Posterior vena cava (tissue), 2 donors: Measurements from ENCODE around the gene GDE1. TPM values are rescaled to one million over a fixed set of nuclear protein-coding genes. Genes with fewer than 3 reads are reported as not detected.

ENCODE experiments used
- DNase-seq: peaks from one replicate; pipeline ENCODE4 v3.0.0-alpha.2; 2020; ENCODE audit warnings: low spot score
- intact Hi-C, 2 donors: fragments of 100-400 bp; cut with DNase I; formaldehyde crosslinking; loops; one replicate each; pipeline versions ENCODE4 v1.14.1 to v1.14.2; 2022 to 2023
- total RNA-seq, 2 donors: library from RNA; stranded (reverse); fragmentation: NEBNext Ultra II Directional; extraction: Animal tissue kit (Norgen Biotek cat#: 25700); gene quantifications; one replicate each; pipeline ENCODE4 v1.2.1, GENCODE V29; 2021
- donor health status: DM: yes; HTN: yes; CAD: no.
- donor health status: DM: yes; HTN: yes; CAD: no.

The GDE1 gene
- total RNA-seq, 2 donors from 2014 or later = 47.0 to 53.5 TPM

DNA sequence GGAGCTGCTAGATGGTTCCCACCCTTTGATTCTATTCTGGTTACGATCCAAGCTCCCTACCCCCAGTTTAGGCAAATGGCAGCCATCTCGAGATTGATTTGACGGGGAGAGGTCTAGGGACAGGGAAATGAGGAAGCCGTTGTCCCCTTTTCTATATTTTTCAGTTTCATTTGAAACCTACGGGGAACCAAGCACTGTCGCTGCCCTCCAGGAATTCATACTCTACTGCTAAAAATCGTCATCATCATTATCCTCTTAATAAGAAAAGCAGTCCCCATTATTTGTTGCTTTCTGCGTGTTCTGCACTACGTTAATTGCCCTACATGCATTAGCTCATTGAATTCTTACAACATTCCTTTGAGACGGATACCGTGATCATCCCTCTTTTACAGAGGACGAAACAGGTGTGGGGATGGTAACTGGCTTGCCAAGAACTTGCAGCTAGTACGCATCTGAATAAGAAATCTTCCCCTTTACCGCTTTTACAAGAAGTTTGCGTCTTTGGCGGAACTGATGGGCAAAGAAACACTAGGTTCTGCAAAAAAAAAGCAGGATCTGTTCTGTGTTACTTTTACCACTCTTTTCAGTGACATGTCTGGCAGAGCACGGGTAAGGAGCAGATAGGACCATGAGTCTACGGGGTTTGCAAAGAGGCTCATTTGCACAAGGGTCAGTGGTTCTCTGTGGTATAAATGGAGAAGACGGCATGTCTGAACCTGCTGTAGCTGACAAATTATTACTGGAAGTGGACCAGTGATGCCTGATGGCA, 2.9 kb upstream of the GDE1 start:
- no peak for DNase-seq
- intact Hi-C loops = no loop called here

DNA sequence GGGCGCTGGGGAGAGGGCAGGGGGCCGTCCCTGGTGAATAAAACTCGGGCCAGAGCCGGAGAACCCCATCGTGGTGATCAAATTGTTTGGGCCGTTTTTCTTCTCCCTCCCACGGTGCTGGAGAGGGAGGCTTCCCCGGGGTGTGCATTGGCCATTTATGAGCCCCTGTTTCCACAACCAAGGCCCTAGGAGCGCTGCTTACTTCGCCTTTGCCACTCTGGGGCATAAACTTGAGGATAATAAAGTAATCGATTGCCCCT, 2.4 kb upstream of the GDE1 start:
- intact Hi-C loops = no loop called here

DNA sequence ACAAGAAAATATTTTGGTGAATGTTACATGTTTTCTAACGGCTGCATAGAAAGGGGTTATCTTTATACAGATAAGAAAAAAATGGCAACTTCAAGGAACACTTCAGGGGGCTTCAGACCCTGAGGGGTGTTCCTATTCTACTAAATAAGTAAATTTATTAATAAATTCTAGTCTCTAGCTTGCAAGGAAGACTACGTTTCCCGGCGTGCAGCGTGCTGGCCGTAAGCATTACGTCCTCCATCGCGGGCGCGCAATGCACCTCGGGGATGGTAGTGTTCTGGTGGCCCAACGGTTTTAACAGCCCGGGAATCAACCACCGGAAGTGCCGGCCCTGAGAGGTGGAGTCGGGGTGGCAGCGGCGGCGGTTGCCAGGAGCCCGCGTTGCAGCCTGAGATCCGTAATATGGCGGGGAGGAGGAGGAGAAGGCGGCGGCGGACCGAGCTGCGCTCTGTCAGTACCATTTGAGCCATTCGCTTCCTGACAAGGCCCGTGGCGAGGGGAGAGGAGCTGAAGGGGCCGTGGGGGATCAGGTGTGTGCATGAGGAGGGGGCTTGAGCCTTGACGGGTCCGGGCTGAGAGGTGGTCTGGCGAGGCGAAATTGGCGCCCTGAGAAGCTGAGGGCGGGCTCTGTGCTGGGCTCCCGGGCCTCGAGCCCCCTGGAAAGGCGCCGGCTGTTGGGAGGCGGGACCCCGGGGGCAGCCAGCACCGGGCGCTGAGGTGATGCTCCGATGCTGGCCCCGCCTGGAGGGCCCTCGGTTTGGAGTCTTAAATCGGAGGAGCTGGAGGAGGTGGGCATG, 1.9 kb upstream of the GDE1 start, which contains the start of gene CCP110:
CCP110 (plus strand) TSS at position 384 of the 797 bp plus-strand sequence. CDS start 3,940 bp downstream, outside the sequence.
- intact Hi-C loops = no loop called here

More for the DNA sequence above, 2.4 kb upstream of the GDE1 start:
- no peak for DNase-seq

DNA sequence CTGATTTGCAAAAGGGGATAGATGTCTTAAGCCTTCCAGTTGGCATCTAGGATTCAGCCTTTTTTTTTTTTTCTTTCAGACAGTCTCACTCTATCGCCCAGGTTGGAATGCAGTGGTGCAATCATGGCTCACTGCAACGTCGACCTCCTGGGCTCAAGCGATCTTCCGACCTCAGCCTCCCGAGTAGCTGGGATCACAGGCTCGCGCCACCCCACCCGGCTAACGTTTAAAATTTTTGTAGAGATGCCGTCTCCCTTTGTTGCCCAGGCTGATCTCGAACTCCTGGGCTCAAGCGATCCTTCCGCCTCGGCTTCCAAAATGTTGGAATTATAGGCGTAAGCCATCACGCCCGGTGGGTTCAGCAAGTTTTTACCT, 1.3 kb upstream of the GDE1 start:
- DNase-seq = no peak
- intact Hi-C loops = no loop called here

More for the DNA sequence above, 1.9 kb upstream of the GDE1 start, which contains the start of gene CCP110:
- DNase-seq = peak; percentile 99

DNA sequence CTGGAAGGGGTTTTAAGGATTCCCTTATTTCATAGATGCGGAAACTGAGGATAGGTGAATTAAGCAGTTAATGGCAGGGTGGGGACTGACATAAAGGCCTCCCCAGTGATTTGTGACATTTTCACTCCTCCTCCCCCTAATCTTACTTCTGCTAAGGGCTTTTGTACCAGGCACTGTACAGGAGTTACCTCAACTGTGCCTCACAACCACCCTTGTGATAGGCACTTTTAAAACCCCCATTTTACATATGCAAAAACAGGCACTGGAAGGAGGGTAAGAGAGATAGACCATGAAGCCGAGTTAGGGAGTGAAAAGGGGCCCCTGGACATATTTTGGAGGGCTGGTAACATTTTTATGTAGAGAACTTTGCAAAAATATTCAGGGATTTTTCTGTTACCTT, 862 bp upstream of the GDE1 start:
- intact Hi-C loops = no loop called here
- no peak for DNase-seq

DNA sequence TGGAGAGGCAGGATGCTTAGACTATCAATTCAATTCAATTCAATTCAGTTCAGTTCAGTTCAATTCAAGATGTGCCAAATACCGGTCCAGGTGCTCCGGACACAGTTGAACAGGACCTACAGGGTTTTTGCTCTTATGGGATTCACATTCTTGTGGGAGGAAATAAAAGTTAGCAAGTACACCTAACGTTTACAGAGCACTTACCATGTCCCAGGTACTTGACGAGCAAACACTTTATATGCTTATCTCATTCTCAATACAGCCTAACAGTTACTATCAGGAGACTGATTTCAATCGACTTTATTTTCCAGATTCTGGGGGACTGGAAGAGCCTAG, 467 bp upstream of the GDE1 start:
- intact Hi-C loops = no loop called here
- no peak for DNase-seq

DNA sequence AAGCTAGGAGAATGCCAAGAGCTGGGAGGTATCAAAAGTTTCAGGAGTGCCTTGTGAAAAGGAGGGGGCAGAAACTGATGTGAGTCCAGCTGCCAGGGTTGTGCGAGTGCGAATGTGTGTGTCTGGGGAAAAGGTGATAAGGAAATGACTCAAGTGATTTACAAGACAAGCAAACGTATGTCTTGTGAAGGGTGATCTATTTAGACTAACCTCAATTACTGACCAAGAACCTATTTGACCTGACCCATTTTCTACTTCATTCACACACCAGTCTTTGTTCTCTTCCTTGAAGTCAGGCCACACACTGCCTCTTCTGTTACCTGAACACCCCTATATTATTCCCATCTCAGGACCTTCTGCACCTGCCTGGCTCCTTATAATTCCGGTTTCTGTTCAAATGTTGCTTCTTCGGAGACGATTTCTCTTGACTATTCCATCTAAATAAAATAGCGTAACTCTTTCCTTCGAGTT, 1.0 kb downstream of the GDE1 start:
- DNase-seq = no peak
- intact Hi-C loops = no loop called here

DNA sequence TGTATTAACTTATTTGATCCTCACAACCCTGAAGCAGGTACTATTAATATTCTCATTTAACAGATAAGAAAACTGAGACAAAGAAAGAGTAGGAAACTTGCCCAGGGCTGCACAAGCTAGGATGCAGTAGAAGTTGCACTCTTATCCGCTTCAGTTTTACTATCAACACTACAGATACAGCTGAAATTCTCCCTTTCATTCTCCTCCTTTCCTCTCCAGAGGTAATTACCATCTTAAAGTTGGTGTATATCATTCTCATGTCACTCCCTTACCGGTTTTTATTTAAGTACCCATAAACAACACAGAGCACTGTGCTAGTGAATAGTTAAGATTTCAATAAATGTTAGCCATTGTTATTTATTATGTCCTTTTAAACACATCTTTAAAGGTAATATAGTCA, 3.5 kb downstream of the GDE1 start:
- DNase-seq = no peak
- intact Hi-C loops = no loop called here

DNA sequence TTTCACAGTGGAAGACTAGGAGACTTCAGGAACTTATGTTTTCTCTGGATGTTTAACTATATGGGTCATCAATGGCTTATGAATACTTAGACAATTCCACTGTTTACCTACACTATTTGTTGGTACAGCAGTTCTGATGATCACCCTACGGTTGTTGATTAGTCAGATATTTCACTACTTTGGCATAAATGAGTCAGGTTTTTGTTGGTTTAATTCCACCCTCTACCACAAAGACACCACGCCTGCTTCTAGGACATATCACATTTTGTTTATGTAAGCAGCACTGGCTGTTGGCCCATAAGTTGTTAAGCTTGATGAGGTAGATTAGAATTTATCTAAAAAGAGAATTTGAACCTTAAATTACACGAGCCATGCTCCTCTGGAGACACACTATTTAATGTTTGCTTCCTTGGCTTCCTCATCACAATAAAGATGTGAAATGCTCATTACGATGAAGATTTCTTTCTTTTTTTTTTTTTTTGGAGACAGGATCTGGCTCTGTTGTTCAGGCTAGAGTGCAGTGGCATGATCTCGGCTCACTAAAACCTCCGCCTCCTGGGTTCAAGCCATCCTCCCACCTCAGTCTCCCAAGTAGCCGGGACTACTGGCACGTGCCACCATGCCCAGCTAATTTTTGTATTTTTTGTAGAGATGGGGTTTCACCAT, 4.3 kb downstream of the GDE1 start:
- intact Hi-C loops = no loop called here
- no peak for DNase-seq

DNA sequence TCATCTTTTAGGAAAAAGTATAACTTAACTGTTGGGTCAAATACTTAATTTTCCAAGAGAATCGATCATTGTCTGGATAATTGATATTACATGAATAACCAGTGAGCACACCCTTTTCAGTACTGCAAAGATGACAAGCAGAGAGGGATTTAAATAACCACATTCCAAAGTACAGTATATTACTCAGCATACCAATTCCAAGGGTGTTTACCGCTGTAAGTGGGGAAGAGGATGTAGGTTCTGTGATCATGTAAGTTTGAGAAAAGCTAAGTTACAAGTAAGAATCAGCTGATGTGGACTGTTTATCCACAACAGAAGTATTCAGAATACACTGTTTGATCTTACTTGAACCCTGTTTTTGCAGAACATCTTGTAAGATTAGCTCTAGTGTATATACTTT, 6.1 kb downstream of the GDE1 start:
- no peak for DNase-seq
- intact Hi-C loops = no loop called here

DNA sequence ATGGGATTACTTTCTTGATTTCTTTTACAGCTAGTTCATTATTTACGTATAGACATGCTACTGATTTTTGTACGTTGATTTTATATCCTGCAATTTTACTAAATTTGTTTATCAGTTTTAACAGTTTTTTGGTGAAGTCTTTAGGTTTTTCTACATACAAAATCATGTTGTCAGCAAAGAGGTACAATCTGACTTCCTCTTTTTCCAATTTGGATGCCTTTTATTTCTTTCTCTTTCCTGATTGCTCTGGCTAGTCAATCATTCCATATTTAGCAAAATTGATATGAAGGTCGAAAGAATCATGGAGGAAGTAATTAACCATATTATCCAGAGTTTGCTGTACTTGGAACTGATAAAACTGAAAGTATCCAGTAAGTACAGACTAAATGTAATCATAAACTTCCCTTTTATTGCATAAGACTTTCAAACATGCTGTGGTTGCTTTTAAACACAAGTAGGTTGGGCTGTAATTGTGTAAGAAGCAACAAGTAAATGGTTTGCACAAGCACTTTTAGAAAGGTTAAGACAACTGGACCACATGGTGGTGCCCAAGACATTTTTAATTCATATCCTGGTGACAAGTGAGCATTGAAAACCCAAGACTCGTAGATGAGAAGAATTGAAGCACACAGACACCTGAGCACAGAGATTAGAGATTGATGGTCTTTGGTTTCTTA, 8.4 kb downstream of the GDE1 start:
- DNase-seq = no peak
- intact Hi-C loops = no loop called here

DNA sequence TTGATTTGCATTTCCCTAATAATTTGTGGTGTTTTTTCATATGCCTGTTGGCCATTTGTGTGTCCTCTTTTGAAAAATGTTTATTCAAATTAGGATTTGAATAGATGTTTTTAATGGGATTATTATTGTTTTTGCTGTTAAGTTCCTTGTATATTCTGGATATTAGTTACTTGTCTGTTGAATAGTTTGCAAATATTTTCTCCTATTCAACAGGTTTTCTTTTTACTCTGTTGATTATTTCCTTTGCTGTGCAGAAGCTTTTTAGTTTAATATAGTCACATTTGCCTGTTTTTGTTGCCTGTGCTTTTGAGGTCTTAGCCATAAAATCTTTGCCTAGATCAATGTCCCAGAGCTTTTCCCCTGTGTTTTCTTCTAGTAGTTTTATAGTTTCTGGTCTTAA, 9.6 kb downstream of the GDE1 start:
- DNase-seq = no peak
- intact Hi-C loops = no loop called here

DNA sequence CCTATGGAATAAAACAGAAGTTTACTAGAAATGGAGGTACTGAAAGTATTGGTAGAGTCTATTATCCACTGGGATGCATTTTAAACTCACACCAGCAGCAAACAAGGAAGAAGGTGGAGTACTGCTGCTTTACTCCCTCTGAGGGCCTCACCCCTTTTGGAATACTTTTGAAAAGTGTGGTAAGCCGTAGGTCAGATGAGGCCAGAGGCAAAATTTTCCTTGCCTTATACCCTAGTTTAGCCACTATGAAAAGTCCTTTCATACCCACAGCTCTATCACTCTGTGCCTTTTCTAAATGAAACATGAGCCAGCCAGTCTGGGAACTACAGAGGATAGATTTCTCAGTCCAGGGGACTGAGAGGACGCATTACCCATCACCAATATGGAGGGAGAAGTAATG, 14.0 kb downstream of the GDE1 start:
- intact Hi-C loops = no loop called here
- no peak for DNase-seq

DNA sequence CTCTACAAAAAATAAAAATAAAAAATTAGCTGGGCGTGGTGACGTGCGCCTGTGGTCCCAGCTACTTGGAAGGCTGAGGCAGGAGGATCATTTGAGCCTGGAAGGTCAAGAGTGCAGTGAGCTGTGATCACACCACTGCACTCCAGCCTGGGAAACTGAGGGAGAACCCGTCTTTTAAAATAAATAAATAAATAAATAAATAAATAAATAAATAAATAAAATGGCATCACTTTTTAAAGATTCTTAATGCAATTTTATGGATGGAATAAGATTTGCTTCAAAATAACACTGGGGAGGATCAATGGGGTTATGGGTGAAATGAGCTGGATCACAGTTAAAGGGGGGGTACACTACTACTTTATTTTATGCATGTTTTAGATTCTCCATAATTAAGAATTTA, 14.9 kb downstream of the GDE1 start:
- no peak for DNase-seq
- intact Hi-C loops = no loop called here

DNA sequence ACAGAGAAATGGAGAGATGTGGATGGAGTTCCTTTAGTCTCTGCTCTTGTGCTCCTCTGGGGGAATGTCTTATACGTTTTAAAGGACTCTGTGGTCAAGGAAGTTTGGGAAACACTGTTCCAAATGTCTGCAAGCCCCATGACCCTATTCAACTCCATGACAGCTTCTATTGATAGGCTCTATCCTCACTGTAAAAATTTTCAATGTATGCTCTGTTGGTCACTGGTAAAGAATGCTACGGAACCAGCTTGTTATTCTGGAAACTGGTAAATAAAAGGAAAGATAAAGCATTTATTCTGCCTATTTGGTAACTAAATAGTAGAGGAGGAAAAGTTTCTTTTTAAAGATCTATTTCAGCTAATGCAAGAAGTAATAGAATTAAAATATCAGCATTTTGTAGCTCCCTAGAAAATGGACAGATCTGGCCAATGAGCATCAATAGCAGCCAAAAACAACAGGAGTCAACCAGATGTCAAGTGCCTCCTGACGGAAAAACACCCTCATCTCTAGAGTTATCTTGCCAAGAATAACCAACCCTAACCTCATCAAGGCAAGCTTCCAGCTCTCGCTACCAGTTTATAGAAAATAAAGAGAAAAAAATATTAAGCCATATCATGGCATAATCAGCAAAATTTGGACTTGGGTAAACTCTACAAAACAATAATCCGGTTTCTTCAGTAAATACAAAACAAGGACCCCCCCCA, 16.1 kb downstream of the GDE1 start:
- no peak for DNase-seq
- intact Hi-C loops = no loop called here

DNA sequence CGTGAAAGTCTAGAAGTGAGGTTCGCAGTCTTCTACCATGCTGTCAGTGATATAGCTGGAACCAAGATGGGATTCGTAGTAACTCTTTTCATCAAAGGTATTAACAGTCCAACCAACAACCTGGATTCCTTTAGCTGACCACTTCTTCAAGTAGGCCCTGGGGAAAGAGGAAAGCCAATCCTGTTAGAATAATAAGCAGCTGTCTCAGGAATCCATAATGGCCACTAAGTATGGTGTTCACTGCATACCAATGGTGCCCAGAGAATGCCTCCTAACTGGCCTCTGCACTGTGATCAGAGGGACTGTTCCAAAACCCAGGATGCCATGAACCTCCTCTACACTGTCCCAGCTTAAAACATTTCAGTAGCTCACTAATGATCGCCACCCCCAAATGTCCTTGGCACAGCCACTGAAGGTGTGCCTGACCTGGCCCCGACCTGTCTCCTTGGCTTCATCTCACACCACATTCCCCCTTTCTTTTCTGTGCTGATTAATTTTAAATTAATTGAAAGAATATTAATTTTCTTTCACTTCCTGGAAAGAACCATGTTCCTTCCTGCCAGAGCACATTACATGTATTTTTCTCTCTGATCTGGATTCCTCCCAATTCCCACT, 18.3 kb downstream of the GDE1 start:
- no peak for DNase-seq
- intact Hi-C loops = no loop called here

DNA sequence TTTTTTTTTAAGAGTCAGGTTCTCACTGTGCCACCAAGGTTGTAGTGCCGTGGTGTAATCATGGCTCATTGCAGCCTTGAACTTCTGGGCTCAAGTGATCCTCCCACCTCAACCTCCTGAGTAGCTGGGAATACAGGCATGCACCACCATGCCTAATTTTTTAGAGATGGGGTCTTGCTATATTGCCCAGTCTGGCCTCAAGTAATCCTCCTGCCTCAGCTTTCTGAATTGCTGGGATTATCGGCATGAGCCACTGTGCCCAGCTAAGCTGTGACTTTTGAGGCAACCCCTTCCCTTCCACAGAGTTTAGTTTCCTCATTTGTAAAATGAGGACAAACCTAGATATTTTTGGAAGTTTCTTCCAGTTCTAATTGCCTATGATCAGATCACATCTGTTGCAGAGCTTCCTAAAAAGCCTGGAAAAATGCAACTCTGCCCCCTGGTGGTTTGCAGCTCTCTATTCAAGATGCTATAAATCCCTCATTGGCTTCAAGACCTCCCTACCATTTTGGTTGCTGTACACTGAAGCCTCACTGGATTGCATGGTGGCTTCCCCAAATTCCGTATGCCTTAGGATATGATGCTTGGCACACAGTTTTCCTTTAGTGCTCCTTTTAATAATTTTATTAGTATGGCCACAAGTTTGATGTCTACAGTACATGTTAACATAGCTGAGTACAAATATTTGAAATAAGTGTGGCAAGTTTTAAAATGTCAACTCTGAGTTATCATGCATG, 19.3 kb downstream of the GDE1 start:
- peak; percentile 84 for DNase-seq
- intact Hi-C loops = no loop called here

DNA sequence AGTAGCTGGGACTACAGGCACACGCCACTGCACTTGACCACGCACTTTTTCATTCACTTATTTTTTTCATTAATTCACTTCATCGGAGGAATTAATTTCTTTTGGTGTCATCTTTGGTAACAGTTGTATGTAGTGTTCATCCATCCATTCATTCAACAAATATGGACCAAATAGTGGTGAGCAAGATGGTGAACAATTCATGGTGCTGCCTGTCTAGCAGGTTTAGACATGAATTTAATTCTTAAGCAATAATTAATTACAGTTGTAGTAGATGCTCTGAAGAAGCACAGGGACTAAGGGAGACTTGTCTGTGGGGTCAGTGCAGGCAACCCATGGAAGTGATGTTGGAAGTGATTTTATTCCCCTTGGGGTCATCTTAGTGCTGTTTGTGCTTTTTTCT, 22.4 kb downstream of the GDE1 start:
- intact Hi-C loops = no loop called here

More for the DNA sequence above, 22.4 kb downstream of the GDE1 start:
- no peak for DNase-seq
